ENCODE data around the gene MRPL1. TPM values are rescaled to one million over a fixed set of nuclear protein-coding genes. Genes with fewer than 3 reads are reported as not detected.
A peak's percentile ranks its signal among the peaks of the same experiment; 100 is the strongest.

The MRPL1 gene
- total and polyA plus RNA-seq, 2 of the 13 experiments (the other 11 are each of a cell fraction or from before 2014, with no cell fraction given), result 23.3 to 61.5 TPM

GRCh38 chr4:77817304-77818072, 45.1 kb upstream of the MRPL1 start (continued):
- no peak for TF ChIP-seq ELF4 (CRISPR knock-in tag; IDR thresholded peaks at IDR 0.05; ENCODE audit: borderline replicate concordance)
- TF ChIP-seq PBX3 (CRISPR knock-in tag; IDR thresholded peaks at IDR 0.05; ENCODE audit: borderline replicate concordance), result no peak
- TF ChIP-seq SRY (CRISPR knock-in tag; IDR thresholded peaks at IDR 0.05), result no peak
- no peak for TF ChIP-seq ZNF484 (CRISPR knock-in tag; IDR thresholded peaks at IDR 0.05; ENCODE audit: borderline replicate concordance, low read depth)
- no peak for TF ChIP-seq ZUFSP (CRISPR knock-in tag; IDR thresholded peaks at IDR 0.05; ENCODE audit: borderline replicate concordance)
- TF ChIP-seq GATAD1 (CRISPR knock-in tag; IDR thresholded peaks at IDR 0.05), result 0 out of 2 replicates have a peak, but pooled peaks have one; percentile 28
- TF ChIP-seq ZBTB21 (CRISPR knock-in tag; IDR thresholded peaks at IDR 0.05), result no peak
- no peak for TF ChIP-seq KDM5B (CRISPR knock-in tag; IDR thresholded peaks at IDR 0.05; ENCODE audit: borderline replicate concordance)
- no peak for TF ChIP-seq HHEX (CRISPR knock-in tag; IDR thresholded peaks at IDR 0.05)
- no peak for TF ChIP-seq BCL3 (CRISPR knock-in tag; IDR thresholded peaks at IDR 0.05)
- TF ChIP-seq IKZF4 (CRISPR knock-in tag; IDR thresholded peaks at IDR 0.05; ENCODE audit: borderline replicate concordance, low read depth, not compliant biosample characterization), result no peak
- TF ChIP-seq ZMAT3 (CRISPR knock-in tag; conservative IDR thresholded peaks at IDR 0.05), result no peak
- no peak for TF ChIP-seq TRIM22 (IDR thresholded peaks at IDR 0.05)
- no peak for TF ChIP-seq ZNF253 (CRISPR knock-in tag; IDR thresholded peaks at IDR 0.05; ENCODE audit: borderline replicate concordance)
- TF ChIP-seq ZNF615 (CRISPR knock-in tag; IDR thresholded peaks at IDR 0.05; ENCODE audit: borderline replicate concordance), result peak; percentile 22; the same call in 1 of the 2 replicates
- TF ChIP-seq ZNF616 (CRISPR knock-in tag; IDR thresholded peaks at IDR 0.05; ENCODE audit: low read depth), result no peak
- TF ChIP-seq TFE3 (CRISPR knock-in tag; IDR thresholded peaks at IDR 0.05), result no peak
- no peak for TF ChIP-seq MBD4 (IDR thresholded peaks at IDR 0.05; ENCODE audit: borderline replicate concordance, low read length)
- no peak for TF ChIP-seq THYN1 (CRISPR knock-in tag; IDR thresholded peaks at IDR 0.05; ENCODE audit: borderline replicate concordance, low read depth)
- no peak for TF ChIP-seq ZBTB39 (CRISPR knock-in tag; IDR thresholded peaks at IDR 0.05)
